Endothelial cell of coronary artery (primary cell): ENCODE measurements around the gene ZBED5. TPM values are rescaled to one million over a fixed set of nuclear protein-coding genes. Genes with fewer than 3 reads are reported as not detected.

Source experiments
- total RNA-seq: library from RNA; depleted of rRNA; stranded (reverse); fragments of >200 nt; gene quantifications from 2 replicates; pipeline ENCODE4 v1.2.3, GENCODE V29; 2014

The ZBED5 gene
- total RNA-seq: 13.7 and 18.3 TPM in 2 replicates

GRCh38 chr11:10857709-10858438 is at the start of gene ZBED5:
ZBED5 (minus strand) TSS chr11:10858053; CDS start chr11:10854945, 3,108 bp downstream.

GRCh38 chr11:10808553-10809372 is 49.1 kb downstream of the ZBED5 start, which contains the start of gene EIF4G2:
EIF4G2 (minus strand) TSS chr11:10808926.

Other genes with a start within 250 kb of the ZBED5 start
- 0.18 and 1.6 TPM in 2 replicates for gene IRAG1, start 164.3 kb downstream of the ZBED5 start, total RNA-seq
- 24.7 and 25.6 TPM in 2 replicates for gene CTR9, start 106.8 kb downstream of the ZBED5 start, total RNA-seq
- gene EIF4G2, start 49.1 kb downstream of the ZBED5 start, total RNA-seq: 728 and 867 TPM in 2 replicates